Right lobe of liver (tissue), 6 donors: ENCODE measurements around the gene DYSF. TPM values are rescaled to one million over a fixed set of nuclear protein-coding genes. Genes with fewer than 3 reads are reported as not detected.

Experiments used
- ATAC-seq, 4 donors: fragments of 200-7000 bp; cut with Tn5 transposase; one replicate each; pipeline ENCODE4 v1.9.1; 2020; ENCODE audit warnings: mild to moderate bottlenecking in 4 of 4, moderate library complexity in 4 of 4
- DNase-seq, 3 donors: peaks; one replicate each; pipeline ENCODE4 v3.0.0-alpha.2; 2020
- H3K27ac ChIP-seq, 3 donors: fragments of 200-600 bp; one replicate each; pipeline ENCODE4 v1.8.0; 2022
- H3K27me3 ChIP-seq, 2 donors: fragments of 200-600 bp; one replicate each; pipeline ENCODE4 v1.8.0; 2022
- H3K36me3 ChIP-seq, 4 donors: fragments of 200-600 bp; sonication (generic) in 1 of 4; one replicate each; pipeline versions ENCODE4 v1.5.1 to v1.8.0; 2017 to 2022; ENCODE audit warnings: control low read depth in 1 of 4
- H3K4me1 ChIP-seq, 4 donors: fragments of 200-600 bp; sonication (generic) in 1 of 4; one replicate each; pipeline versions ENCODE4 v1.5.1 to v1.8.0; 2017 to 2022; ENCODE audit warnings: control low read depth in 1 of 4
- H3K4me3 ChIP-seq, 3 donors: fragments of 200-600 bp; one replicate each; pipeline ENCODE4 v1.8.0; 2022
- H3K9me3 ChIP-seq, 4 donors: fragments of 200-600 bp; sonication (generic) in 1 of 4; one replicate each; pipeline versions ENCODE4 v1.5.1 to v1.8.0; 2017 to 2022; ENCODE audit warnings: control low read depth in 1 of 4
- CTCF ChIP-seq, 4 donors: fragments of 200-600 bp in 3 of 4; fragments of 450-650 bp in 1 of 4; IDR thresholded peaks; one replicate each; pipeline versions ENCODE4 v1.5.1 to v1.8.0; 2016 to 2022; ENCODE audit warnings: antibody characterized with exemption in 4 of 4, mild to moderate bottlenecking in 2 of 4
- POLR2A ChIP-seq: fragments of 450-650 bp; IDR thresholded peaks from one replicate; pipeline ENCODE4 v1.6.1; 2017; ENCODE audit warnings: antibody characterized with exemption, mild to moderate bottlenecking
- WGBS: methylation state at CpG from one replicate; pipeline ENCODE4 v1.1.6; 2018; ENCODE audit warnings: low coverage, low lambda C conversion rate; ENCODE audit not compliant: insufficient coverage; ENCODE audit errors: missing lambda C conversion rate; 5-methylcytosine and 5-hydroxymethylcytosine counted together
- intact Hi-C, 2 donors: fragments of 100-400 bp; cut with DNase I; formaldehyde crosslinking; loops; one replicate each; pipeline versions ENCODE4 v1.11.2 to v1.14.1; 2022
- total RNA-seq, 6 experiments: library from RNA; depleted of rRNA in 2 of 6; stranded (reverse); fragments of >200 nt in 2 of 6; fragmentation: NEBNext Ultra II Directional in 3 of 6; extraction: Animal tissue kit (Norgen Biotek cat#: 25700) in 3 of 6; gene quantifications; one replicate each; pipeline versions ENCODE4 v1.1.0 to v1.2.4, GENCODE V29; 2016 to 2023
- donor health status: DM: no; HTN: yes; CAD: no.
- donor health status: DM: no; HTN: no; CAD: no.
- donor health status: DM: no; HTN: no; CAD: no.
- donor health status: DM: no; HTN: yes; CAD: no.
- donor health status: DM: no; HTN: yes; CAD: no.

The DYSF gene
- total RNA-seq, 6 experiments from 2014 or later, result 21.8 to 55.0 (median 32.9) TPM

- DNase-seq, result peak in 1 of 3 donors; percentile 46
- intact Hi-C loops, result no loop called here
- H3K36me3 ChIP-seq, result no peaks in the 10 kb centered on the region
Measured at GRCh38 chr2:71696381-71696780, 243.0 kb downstream of the DYSF start.

GRCh38 chr2:71697106-71698004 lies 244.0 kb downstream of the DYSF start:
- H3K4me1 ChIP-seq, result no peaks in the 10 kb centered on the region
- no peak for ATAC-seq
- no peaks in the 10 kb centered on the region for H3K27me3 ChIP-seq
- no peaks in the 10 kb centered on the region for H3K9me3 ChIP-seq
- no peak for TF ChIP-seq POLR2A
- no peak for TF ChIP-seq CTCF (IDR thresholded peaks at IDR 0.05)
- WGBS, result 78% methylated on average over 10 of the region's 14 CpGs
- no peaks in the 10 kb centered on the region for H3K36me3 ChIP-seq
- intact Hi-C loops, result no loop called here
- peak in 1 of 3 donors; percentile 11 for DNase-seq
- H3K27ac ChIP-seq, result no peak overlapping the region
- no peak overlapping the region for H3K4me3 ChIP-seq

More at GRCh38 chr2:71696381-71696780, 243.0 kb downstream of the DYSF start:
- 25% methylated on average over 3 of the region's 8 CpGs for WGBS
- H3K9me3 ChIP-seq, result no peaks in the 10 kb centered on the region
- no peaks in the 10 kb centered on the region for H3K27me3 ChIP-seq
- H3K4me1 ChIP-seq, result no peaks in the 10 kb centered on the region
- ATAC-seq, result no peak
- H3K27ac ChIP-seq, result no peak overlapping the region
- no peak for TF ChIP-seq CTCF (IDR thresholded peaks at IDR 0.05)
- TF ChIP-seq POLR2A, result no peak
- H3K4me3 ChIP-seq, result no peak overlapping the region

- Histone ChIP-seq H3K9me3 (no peaks in the 10 kb centered on the region), H3K27me3 (no peaks in the 10 kb centered on the region), H3K4me1 (no peaks in the 10 kb centered on the region), H3K4me3 (no peak overlapping the region), H3K27ac (no peak overlapping the region), H3K36me3 (no peaks in the 10 kb centered on the region)
- no CpG with 5 or more reads among the region's 6 CpGs for WGBS
- DNase-seq (no peak), ATAC-seq (no peak)
- TF ChIP-seq POLR2A (no peak), CTCF (IDR thresholded peaks at IDR 0.05) (no peak)
- intact Hi-C loops, result no loop called here
Measured at GRCh38 chr2:71699428-71699827, 246.1 kb downstream of the DYSF start.

GRCh38 chr2:71700041-71700657 lies 246.8 kb downstream of the DYSF start:
- Histone ChIP-seq H3K4me1 (no peaks in the 10 kb centered on the region), H3K9me3 (no peaks in the 10 kb centered on the region), H3K27ac (no peak overlapping the region), H3K27me3 (no peaks in the 10 kb centered on the region), H3K36me3 (no peaks in the 10 kb centered on the region), H3K4me3 (no peak overlapping the region)
- TF ChIP-seq POLR2A (no peak), CTCF (IDR thresholded peaks at IDR 0.05) (no peak)
- DNase-seq (peak in 1 of 3 donors; percentile 26), ATAC-seq (no peak)
- intact Hi-C loops, result no loop called here
- 93% methylated on average over 3 of the region's 11 CpGs for WGBS
